CMK (cell line): ENCODE data around the gene TMEM115.

Experiments used
- DNase-seq: peaks from one replicate; pipeline ENCODE4 v3.0.0-alpha.2; 2010; ENCODE audit warnings: low read depth

The TMEM115 gene

GRCh38 chr3:50378024-50378423, 18.7 kb upstream of the TMEM115 start:
- DNase-seq = no peak

DNA sequence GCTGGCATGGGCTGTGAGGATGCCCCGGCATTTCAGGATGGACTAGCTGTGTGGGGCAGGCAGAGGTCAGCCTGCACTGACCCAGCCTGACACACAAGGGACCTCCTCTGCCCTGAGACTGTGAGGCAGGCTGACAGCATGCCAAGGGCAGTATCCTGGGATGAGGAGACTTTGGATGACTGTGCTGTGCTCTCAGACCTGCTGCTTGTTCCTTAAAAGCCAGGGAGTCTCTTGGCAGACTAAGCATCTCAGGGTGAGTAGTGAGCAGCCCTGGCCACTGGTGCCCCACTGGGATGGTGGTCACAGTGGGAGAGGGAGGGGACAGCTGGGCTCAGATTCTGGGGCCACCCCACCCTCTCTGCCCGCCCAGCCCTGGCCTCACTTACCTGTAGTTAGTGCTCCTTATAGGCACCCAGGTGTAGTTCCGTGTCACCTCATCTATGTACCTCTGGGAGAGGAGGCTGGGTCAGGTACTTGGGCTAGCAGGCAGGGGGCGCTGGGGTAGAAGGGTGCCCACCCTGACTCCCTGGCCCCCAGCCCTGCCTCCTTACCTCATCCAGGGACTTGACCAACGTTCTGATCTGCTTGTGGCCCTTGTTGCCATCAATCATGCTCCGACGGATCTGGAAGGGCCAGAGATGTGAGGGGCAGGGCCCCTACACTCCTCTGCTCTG, 16.1 kb upstream of the TMEM115 start:
- no peak for DNase-seq

DNA sequence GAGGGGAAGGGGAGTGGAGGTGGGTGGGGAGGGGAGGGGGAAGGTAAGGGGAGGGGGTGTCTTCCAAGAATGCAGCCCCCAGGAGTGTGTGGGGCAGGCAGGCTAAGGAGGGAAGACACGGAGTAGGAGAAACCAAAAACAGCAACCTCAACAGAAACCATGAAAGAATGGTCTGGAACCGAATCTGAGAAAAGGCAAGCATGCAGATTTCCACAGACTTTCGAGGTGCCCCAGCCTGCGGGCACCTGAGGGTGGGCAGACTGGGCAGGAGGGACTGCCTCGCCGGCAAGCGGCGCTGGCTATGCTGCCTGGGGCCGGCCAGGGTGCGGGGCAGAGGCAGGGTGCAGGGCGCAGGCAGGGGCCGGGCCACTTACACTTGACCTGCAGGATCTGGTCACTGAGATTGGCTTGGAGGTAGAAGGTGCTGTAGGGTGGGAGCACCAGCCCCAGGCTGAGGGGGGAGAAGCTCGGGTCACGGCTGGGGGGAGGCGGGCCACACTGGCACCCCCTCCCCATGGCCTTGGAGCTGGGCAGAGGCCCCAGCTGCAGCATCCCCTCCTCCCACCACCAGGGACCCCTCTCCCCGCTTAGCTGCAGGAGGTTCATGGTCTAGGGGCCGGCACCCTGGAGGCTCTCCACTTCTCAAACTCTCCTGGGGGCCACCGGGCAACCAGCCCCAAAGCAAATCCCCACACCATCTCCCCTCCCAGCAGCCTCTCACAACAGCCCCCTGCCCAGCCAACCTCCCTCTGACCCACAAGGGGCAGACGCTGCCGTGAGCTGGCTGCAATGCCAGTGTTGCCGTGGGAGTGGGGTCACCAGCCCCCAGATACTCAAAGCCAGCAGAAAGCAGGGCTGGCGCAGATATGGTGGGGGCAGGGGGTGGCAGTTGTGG, 15.3 kb upstream of the TMEM115 start:
- no peak for DNase-seq

GRCh38 chr3:50373146-50374051, 14.1 kb upstream of the TMEM115 start:
- peak; percentile 48 for DNase-seq

- DNase-seq = peak; percentile 86
These were observed 13.0 kb upstream of the TMEM115 start for GRCh38 chr3:50372349-50372748.

DNA sequence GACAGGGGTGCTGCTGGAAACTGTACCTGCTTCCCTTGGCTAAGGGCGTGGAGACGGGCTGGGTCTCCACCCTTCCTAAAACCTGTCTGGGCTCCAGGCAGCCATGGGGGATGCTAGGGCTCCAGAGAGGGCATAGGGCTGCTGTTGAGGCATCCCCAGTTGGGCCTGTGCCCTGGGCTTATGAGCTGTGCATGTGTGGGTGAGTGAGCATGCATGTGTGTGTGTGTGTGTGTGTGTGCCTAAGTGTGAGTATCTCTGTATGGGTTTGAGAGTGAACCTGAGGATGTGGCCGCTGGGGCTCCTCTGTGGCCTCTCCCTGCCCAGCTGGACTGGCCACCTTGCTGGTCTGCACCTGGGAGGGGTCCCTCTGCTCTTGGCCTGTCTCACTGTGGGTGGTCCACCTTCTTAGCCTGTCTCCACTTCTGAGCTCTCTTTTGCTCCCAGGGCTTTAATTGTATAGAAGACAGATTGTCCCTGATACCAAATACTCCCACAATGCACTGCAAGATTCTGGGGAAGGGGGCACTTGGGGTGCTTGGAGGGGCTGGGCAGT, 11.9 kb upstream of the TMEM115 start:
- no peak for DNase-seq

DNA sequence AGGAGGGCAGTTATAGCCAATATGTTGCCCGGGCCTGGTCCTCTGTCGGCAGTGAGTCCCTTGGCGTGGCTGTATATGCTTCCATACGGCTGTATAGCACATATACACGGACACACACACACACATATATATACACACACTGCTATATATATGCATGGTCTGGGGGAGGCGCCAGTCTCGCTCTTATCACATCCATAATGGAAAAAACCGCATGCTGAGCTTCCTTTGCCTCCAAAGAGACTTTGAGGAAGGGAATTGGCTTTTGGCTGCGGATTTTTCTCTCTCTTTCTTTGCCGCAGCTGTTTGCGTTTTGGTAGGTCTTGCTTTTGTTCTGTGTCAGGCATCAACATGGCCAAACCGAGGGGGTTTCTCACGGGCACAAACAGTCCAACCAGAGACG, 11.3 kb upstream of the TMEM115 start:
- DNase-seq = no peak

DNA sequence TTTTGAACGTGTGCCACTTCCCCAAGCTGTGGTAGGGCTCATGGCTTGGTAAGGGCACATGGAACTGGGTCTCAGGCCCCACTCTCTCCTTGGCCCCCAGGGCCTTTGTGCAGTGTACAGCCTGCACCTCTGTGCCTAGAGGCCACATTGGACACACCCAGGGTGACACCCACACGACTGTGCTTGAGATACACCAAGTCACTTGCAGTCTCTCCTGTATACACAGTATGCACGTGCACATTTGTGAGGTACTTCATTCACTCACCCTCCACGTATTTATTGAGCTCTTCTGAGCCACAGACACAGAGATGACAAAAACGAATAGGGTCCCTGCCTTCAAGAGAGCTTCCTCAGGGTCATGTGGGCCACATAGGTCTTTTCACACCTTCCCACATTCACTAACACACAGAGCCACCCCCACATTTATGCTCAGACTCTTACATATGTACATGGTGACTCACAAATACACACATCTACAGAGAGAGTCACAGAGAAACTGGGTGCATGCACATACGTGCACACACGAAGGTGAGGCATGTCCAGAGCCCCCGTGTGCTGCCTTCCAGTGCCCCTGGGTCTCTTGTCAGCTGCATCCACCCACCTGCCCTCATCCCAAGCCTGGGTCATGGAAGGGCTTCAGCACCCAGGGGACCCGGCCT, 9.8 kb upstream of the TMEM115 start:
- DNase-seq = no peak

GRCh38 chr3:50365842-50366220, 6.5 kb upstream of the TMEM115 start:
- DNase-seq = no peak

- DNase-seq = no peak
These were observed 5.9 kb upstream of the TMEM115 start for GRCh38 chr3:50365080-50365841.

GRCh38 chr3:50364573-50365079, 5.3 kb upstream of the TMEM115 start:
- DNase-seq = no peak

DNA sequence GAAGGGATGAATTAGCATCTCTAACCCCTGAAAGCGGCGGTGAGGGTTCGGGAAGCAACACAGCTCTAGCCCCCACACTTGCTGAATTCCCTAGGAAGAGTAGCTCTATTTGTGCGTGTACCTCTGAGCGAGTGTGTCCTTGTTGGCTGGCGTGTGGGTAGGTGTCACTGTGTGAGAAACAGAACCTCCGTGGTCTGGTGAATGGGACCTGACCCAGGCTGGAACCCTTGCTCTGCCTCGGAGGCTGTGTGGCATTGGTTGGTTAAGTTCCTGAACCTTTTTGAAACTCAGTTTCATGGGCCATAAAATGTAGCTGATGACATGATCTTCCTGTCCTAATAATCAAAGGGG, 414 bp upstream of the TMEM115 start:
- DNase-seq = no peak

- DNase-seq = no peak
These were observed 888 bp downstream of the TMEM115 start for GRCh38 chr3:50358355-50358910.

- DNase-seq = no peak
These were observed 1.8 kb downstream of the TMEM115 start for GRCh38 chr3:50357481-50357880.

- DNase-seq = no peak
These were observed 2.8 kb downstream of the TMEM115 start for GRCh38 chr3:50356553-50356952.

DNA sequence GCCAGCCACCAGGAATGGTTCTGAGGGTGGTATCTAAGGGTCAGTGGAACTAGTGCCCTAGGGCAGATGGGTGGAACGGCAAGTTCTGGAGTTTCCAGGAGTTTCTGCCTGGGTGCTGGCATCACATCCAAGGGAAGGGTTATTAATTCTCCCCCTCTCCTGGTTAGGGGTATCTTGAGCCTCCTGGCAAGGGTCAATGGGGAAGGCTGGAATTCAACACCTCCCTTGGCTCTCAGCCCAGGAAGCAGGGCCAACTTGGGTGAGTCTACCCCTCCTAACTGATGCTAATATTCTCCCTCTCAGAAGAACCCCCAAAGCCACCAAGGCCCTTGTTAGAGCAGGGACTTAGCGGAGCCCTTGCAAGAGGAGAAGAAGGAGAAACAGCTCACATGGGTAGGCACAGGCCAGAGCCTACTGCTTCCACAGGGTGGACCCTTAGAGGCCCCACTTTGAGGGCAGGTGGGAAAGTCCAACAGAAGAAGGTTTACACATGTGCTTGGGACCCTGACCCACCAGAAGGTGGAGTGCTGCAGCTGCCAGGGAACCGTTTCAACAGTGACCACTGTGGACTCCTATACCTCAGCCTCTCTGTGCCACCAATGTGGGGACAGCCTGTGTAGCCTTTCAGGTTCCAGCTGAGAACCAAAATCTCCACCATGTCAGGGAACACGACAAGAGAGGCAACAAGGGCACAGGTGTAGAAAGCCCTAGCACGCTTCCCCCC, 3.3 kb downstream of the TMEM115 start:
- DNase-seq = no peak

- DNase-seq = no peak
These were observed 4.5 kb downstream of the TMEM115 start for GRCh38 chr3:50354850-50355249.

DNA sequence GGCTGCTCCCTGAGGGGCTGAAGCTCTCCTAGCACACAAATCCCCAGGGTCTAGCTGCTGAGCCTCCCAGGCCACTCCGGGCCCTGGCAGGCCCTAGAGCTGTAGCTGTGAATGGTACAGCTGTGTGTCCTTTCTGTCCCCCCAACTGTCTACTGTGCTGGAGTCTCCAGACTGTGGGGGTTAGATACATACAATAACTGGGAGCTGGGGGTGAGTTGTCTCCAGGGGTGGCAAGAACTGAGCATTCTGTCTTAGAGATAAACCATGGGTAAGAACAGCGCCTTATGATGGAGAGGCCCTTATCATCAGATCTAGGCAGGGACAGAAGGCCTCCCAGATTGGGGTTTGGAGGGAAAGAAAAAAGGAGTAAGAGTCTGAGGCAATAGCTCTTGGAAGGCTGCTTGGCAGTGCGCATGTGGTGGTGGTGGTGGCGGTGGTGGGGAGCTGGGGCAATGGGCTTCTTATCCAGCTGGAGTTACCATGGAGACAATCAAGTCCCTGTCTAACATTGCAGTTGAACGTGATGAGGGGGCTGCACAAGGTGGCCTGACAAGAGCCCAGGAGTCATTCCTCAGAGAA, 5.0 kb downstream of the TMEM115 start:
- DNase-seq = no peak

DNA sequence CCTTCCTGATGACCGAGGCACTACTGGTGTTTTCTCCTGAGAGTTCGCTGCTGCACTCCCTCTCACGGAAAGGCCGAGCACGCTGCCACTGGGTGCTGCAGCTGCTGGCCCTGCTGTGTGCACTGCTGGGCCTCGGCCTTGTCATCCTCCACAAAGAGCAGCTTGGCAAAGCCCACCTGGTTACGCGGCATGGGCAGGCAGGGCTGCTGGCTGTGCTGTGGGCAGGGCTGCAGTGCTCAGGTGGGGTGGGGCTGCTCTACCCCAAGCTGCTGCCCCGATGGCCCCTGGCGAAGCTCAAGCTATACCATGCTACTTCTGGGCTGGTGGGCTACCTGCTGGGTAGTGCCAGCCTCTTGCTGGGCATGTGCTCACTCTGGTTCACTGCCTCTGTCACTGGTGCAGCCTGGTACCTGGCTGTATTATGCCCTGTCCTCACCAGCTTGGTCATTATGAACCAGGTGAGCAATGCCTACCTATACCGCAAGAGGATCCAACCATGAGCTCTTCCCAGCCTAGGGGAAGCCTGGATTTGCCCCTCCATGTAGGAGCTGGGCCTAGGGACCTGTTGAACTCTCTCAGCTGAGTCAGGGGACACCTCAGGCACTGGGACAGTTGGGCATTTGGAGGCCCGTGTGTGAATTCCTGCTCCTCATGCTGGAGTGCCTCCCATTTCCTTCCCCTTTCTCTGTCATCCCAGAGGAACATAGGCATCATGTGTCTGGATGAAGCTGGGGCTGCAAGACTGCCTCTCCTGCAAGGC, 5.9 kb downstream of the TMEM115 start:
- DNase-seq = no peak
